Measurements from ENCODE around the gene UMODL1.

The UMODL1 gene

GRCh38 chr21:42031816-42032215, 39.3 kb upstream of the UMODL1 start:
- no peak for DNase-seq (ENCODE audit: low read depth)
- TF ChIP-seq CTCF (IDR thresholded peaks at IDR 0.05; ENCODE audit: control insufficient read depth, insufficient read depth, low read depth, low read length, missing control alignments): no peak
- no peak overlapping the region for H3K4me3 ChIP-seq (ENCODE audit: control insufficient read depth, low read depth, low read length)

- TF ChIP-seq CTCF (IDR thresholded peaks at IDR 0.05; ENCODE audit: control insufficient read depth, insufficient read depth, low read depth, low read length, missing control alignments): no peak
- no peak for DNase-seq (ENCODE audit: low read depth)
- no peak overlapping the region for H3K4me3 ChIP-seq (ENCODE audit: control insufficient read depth, low read depth, low read length)
Measured at GRCh38 chr21:42032266-42032665, 38.9 kb upstream of the UMODL1 start.

DNA sequence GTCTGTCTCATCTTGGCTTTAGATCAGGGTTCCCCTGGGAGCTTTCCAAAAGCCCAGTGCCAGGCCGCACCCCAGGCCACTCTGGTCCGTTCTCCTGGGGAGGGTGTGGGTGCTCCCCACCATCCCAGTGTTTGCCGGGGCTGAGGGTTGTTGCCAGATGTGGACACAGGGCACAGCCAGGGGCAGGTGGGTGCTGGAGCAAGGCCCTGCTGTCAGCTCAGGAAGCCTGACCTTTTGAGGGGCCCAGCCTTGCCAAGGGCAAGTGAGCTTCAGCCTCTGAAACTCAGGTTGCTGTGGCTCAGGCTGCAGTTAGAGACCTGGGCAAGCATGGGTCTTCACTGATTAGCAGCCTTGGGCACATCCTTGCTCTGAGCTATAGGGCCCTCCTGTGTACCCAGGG, 38.1 kb upstream of the UMODL1 start:
- no peak overlapping the region for H3K4me3 ChIP-seq (ENCODE audit: control insufficient read depth, low read depth, low read length)
- no peak for DNase-seq (ENCODE audit: low read depth)
- TF ChIP-seq CTCF (IDR thresholded peaks at IDR 0.05; ENCODE audit: control insufficient read depth, insufficient read depth, low read depth, low read length, missing control alignments): no peak

DNA sequence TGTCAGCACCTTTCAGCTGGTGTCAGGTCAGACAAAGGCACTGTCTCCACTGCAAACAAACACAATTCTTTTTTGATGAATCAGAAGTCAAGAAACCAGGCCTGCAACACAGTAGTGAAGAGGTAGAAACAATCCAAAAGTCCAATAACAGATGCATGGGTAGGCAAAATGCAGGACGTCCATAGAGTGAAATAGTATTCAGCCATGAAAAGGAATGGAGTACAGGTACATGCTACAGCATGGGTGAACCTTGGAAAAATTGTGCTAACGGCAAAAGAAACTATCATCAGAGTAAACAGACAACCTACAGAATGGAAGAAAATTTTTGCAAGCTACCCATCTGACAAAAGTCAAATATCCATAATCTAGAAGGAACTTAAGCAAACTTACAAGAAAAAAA, 34.8 kb upstream of the UMODL1 start:
- no peak for DNase-seq (ENCODE audit: low read depth)
- H3K4me3 ChIP-seq (ENCODE audit: control insufficient read depth, low read depth, low read length): no peak overlapping the region
- TF ChIP-seq CTCF (IDR thresholded peaks at IDR 0.05; ENCODE audit: control insufficient read depth, insufficient read depth, low read depth, low read length, missing control alignments): no peak

GRCh38 chr21:42037516-42037915, 33.6 kb upstream of the UMODL1 start:
- TF ChIP-seq CTCF (IDR thresholded peaks at IDR 0.05; ENCODE audit: control insufficient read depth, insufficient read depth, low read depth, low read length, missing control alignments): no peak
- no peak for DNase-seq (ENCODE audit: low read depth)
- H3K4me3 ChIP-seq (ENCODE audit: control insufficient read depth, low read depth, low read length): no peak overlapping the region

DNA sequence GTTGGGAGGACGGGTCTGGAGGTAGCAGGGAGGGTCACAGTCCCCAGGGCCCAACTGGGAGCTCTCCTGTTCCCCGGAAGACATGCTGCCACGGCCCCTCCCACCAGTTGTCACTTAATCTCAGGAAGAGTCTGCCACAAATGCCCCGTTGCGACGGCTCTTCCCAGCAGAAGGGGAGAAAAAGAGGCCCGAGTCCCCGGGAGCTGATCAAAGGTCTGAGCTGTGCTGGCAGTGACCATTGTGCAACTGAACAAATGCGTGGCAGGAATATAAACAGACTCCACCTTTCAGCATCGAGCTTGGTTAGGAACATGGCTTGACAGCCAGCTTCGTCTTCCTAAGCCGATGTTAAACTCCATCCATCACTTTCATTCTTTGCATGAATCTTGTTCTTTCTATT, 33.2 kb upstream of the UMODL1 start:
- no peak for DNase-seq (ENCODE audit: low read depth)
- TF ChIP-seq CTCF (IDR thresholded peaks at IDR 0.05; ENCODE audit: control insufficient read depth, insufficient read depth, low read depth, low read length, missing control alignments): no peak

DNA sequence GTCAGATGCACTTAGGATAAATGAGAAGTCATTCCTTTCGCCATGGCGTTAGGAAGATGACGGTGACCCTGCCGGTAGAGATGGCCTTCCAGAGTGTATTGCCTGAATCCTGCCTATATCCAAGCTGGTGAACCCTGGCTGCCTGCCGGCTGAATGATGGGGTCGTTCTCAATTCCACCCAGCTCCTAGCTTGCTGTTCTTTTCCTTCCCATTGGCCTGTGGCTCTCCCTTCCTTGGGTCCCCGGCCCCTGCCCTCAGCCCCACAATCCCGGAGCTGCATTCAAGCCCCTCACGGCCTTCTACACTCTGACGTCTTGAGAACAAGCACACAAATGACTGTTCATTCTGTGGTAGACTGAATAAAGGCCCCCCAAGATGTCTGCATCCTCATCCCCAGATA, 32.7 kb upstream of the UMODL1 start:
- no peak overlapping the region for H3K4me3 ChIP-seq (ENCODE audit: control insufficient read depth, low read depth, low read length)
- DNase-seq (ENCODE audit: low read depth): no peak
- no peak for TF ChIP-seq CTCF (IDR thresholded peaks at IDR 0.05; ENCODE audit: control insufficient read depth, insufficient read depth, low read depth, low read length, missing control alignments)

More for the DNA sequence above, 33.2 kb upstream of the UMODL1 start:
- H3K4me3 ChIP-seq (ENCODE audit: control insufficient read depth, low read depth, low read length): no peak overlapping the region
